ENCODE measurements around the gene NOS3. TPM values are rescaled to one million over a fixed set of nuclear protein-coding genes. Genes with fewer than 3 reads are reported as not detected.

The NOS3 gene
- total and polyA plus RNA-seq, 9 of the 15 experiments (the other 6 are each of a cell fraction or from before 2014, with no cell fraction given), result 1.1 to 121 (median 23.6) TPM

DNA sequence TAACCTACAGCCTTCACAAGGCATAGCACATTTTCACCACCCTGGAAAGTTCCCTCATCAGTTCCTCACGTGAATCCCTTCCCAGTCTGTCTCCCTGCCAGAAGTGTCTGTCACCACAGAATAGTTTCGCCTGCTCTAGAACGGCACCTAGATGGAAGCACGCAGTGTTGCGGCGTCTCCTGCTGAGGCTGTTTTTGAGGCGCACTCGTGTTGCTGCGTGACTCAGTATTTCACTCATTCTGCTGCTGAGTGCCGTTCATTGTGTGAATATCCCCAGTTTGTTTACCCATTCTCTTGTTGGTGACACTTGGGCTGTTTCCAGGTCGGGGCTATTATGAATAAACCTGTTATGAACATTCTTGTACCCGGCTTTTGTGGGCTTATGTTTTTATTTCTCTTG lies 12.8 kb downstream of the NOS3 start (continued):
- TF ChIP-seq ZEB2 (IDR thresholded peaks at IDR 0.05), result no peak
- no peak for TF ChIP-seq PHF21A (IDR thresholded peaks at IDR 0.05; ENCODE audit: borderline replicate concordance, low read depth)
- no peak for TF ChIP-seq RFX5 (IDR thresholded peaks at IDR 0.05; ENCODE audit: low read depth, low read length)
- no peak for TF ChIP-seq FOXP1 (CRISPR knock-in tag; IDR thresholded peaks at IDR 0.05)
- TF ChIP-seq, protein P1, sequence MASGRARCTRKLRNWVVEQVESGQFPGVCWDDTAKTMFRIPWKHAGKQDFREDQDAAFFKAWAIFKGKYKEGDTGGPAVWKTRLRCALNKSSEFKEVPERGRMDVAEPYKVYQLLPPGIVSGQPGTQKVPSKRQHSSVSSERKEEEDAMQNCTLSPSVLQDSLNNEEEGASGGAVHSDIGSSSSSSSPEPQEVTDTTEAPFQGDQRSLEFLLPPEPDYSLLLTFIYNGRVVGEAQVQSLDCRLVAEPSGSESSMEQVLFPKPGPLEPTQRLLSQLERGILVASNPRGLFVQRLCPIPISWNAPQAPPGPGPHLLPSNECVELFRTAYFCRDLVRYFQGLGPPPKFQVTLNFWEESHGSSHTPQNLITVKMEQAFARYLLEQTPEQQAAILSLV (tag; IDR thresholded peaks at IDR 0.05), result no peak
- TF ChIP-seq EP300 (IDR thresholded peaks at IDR 0.05; ENCODE audit: low read length), result 0 out of 2 replicates have a peak, but pooled peaks have one; percentile 19
- TF ChIP-seq ZKSCAN3 (CRISPR knock-in tag; IDR thresholded peaks at IDR 0.05), result no peak
- no peak for TF ChIP-seq ZNF583 (CRISPR knock-in tag; IDR thresholded peaks at IDR 0.05)
- TF ChIP-seq PHB2 (IDR thresholded peaks at IDR 0.05; ENCODE audit: low read depth), result no peak
- TF ChIP-seq, protein P2, sequence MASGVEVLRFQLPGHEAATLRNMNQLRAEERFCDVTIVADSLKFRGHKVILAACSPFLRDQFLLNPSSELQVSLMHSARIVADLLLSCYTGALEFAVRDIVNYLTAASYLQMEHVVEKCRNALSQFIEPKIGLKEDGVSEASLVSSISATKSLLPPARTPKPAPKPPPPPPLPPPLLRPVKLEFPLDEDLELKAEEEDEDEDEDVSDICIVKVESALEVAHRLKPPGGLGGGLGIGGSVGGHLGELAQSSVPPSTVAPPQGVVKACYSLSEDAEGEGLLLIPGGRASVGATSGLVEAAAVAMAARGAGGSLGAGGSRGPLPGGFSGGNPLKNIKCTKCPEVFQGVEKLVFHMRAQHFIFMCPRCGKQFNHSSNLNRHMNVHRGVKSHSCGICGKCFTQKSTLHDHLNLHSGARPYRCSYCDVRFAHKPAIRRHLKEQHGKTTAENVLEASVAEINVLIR (CRISPR knock-in tag; IDR thresholded peaks at IDR 0.05), result no peak
- TF ChIP-seq, protein P3, sequence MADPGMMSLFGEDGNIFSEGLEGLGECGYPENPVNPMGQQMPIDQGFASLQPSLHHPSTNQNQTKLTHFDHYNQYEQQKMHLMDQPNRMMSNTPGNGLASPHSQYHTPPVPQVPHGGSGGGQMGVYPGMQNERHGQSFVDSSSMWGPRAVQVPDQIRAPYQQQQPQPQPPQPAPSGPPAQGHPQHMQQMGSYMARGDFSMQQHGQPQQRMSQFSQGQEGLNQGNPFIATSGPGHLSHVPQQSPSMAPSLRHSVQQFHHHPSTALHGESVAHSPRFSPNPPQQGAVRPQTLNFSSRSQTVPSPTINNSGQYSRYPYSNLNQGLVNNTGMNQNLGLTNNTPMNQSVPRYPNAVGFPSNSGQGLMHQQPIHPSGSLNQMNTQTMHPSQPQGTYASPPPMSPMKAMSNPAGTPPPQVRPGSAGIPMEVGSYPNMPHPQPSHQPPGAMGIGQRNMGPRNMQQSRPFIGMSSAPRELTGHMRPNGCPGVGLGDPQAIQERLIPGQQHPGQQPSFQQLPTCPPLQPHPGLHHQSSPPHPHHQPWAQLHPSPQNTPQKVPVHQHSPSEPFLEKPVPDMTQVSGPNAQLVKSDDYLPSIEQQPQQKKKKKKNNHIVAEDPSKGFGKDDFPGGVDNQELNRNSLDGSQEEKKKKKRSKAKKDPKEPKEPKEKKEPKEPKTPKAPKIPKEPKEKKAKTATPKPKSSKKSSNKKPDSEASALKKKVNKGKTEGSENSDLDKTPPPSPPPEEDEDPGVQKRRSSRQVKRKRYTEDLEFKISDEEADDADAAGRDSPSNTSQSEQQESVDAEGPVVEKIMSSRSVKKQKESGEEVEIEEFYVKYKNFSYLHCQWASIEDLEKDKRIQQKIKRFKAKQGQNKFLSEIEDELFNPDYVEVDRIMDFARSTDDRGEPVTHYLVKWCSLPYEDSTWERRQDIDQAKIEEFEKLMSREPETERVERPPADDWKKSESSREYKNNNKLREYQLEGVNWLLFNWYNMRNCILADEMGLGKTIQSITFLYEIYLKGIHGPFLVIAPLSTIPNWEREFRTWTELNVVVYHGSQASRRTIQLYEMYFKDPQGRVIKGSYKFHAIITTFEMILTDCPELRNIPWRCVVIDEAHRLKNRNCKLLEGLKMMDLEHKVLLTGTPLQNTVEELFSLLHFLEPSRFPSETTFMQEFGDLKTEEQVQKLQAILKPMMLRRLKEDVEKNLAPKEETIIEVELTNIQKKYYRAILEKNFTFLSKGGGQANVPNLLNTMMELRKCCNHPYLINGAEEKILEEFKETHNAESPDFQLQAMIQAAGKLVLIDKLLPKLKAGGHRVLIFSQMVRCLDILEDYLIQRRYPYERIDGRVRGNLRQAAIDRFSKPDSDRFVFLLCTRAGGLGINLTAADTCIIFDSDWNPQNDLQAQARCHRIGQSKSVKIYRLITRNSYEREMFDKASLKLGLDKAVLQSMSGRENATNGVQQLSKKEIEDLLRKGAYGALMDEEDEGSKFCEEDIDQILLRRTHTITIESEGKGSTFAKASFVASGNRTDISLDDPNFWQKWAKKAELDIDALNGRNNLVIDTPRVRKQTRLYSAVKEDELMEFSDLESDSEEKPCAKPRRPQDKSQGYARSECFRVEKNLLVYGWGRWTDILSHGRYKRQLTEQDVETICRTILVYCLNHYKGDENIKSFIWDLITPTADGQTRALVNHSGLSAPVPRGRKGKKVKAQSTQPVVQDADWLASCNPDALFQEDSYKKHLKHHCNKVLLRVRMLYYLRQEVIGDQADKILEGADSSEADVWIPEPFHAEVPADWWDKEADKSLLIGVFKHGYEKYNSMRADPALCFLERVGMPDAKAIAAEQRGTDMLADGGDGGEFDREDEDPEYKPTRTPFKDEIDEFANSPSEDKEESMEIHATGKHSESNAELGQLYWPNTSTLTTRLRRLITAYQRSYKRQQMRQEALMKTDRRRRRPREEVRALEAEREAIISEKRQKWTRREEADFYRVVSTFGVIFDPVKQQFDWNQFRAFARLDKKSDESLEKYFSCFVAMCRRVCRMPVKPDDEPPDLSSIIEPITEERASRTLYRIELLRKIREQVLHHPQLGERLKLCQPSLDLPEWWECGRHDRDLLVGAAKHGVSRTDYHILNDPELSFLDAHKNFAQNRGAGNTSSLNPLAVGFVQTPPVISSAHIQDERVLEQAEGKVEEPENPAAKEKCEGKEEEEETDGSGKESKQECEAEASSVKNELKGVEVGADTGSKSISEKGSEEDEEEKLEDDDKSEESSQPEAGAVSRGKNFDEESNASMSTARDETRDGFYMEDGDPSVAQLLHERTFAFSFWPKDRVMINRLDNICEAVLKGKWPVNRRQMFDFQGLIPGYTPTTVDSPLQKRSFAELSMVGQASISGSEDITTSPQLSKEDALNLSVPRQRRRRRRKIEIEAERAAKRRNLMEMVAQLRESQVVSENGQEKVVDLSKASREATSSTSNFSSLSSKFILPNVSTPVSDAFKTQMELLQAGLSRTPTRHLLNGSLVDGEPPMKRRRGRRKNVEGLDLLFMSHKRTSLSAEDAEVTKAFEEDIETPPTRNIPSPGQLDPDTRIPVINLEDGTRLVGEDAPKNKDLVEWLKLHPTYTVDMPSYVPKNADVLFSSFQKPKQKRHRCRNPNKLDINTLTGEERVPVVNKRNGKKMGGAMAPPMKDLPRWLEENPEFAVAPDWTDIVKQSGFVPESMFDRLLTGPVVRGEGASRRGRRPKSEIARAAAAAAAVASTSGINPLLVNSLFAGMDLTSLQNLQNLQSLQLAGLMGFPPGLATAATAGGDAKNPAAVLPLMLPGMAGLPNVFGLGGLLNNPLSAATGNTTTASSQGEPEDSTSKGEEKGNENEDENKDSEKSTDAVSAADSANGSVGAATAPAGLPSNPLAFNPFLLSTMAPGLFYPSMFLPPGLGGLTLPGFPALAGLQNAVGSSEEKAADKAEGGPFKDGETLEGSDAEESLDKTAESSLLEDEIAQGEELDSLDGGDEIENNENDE (IDR thresholded peaks at IDR 0.05; ENCODE audit: low read depth, low read length), result no peak
- peak in 1 of 2 experiments; percentile 11; a peak in 1 of 4 replicates for TF ChIP-seq TRIM24 (IDR thresholded peaks at IDR 0.05)

Measured in K562 (cell line).